Cardiac fibroblast (primary cell): ENCODE data around the gene ACOX2.
A peak's percentile ranks its signal among the peaks of the same experiment; 100 is the strongest.

Experiments used
- DNase-seq, 2 donors: peaks; one replicate each; pipeline versions ENCODE4 v3.0.0 to v3.0.0-alpha.2; 2010; ENCODE audit warnings: low read depth in 2 of 2
- H3K4me3 ChIP-seq, 2 donors: replicated peaks in 1 of 2; 1 replicate in 1 of 2; 2 replicates in 1 of 2; pipeline ENCODE4 v1.5.1; 2011; ENCODE audit warnings: low read depth in 2 of 2, low read length in 2 of 2, mild to moderate bottlenecking in 2 of 2, moderate library complexity in 1 of 2
- TF ChIP-seq, protein P1 (sequence below): IDR thresholded peaks from one replicate; pipeline ENCODE4 v1.5.1; 2011; ENCODE audit warnings: low read depth, mild to moderate bottlenecking, low read length, inconsistent platforms

ACOX2 gene

DNA sequence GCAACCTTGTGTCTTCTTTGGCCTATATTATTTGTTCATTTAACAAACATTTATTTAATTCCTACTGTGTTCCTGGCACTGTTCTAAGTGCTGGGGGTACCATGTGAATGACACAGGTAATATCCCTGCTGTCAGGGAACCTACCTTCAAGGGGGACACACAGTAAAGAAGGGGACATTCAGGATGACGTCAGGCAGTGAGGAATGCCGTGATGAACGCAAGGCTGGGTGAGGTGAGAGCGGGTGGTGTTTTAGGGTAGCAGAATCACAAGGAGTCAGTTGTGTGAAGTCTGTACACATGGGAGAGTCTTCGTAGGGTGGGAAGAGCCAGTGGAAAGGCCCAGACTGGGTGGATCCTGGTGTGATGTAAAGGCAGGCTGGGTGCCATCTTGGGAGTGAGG lies 41.9 kb upstream of the ACOX2 start:
- DNase-seq = no peak
- no peak overlapping the region for H3K4me3 ChIP-seq
- TF ChIP-seq, protein P1, sequence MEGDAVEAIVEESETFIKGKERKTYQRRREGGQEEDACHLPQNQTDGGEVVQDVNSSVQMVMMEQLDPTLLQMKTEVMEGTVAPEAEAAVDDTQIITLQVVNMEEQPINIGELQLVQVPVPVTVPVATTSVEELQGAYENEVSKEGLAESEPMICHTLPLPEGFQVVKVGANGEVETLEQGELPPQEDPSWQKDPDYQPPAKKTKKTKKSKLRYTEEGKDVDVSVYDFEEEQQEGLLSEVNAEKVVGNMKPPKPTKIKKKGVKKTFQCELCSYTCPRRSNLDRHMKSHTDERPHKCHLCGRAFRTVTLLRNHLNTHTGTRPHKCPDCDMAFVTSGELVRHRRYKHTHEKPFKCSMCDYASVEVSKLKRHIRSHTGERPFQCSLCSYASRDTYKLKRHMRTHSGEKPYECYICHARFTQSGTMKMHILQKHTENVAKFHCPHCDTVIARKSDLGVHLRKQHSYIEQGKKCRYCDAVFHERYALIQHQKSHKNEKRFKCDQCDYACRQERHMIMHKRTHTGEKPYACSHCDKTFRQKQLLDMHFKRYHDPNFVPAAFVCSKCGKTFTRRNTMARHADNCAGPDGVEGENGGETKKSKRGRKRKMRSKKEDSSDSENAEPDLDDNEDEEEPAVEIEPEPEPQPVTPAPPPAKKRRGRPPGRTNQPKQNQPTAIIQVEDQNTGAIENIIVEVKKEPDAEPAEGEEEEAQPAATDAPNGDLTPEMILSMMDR = no peak

DNA sequence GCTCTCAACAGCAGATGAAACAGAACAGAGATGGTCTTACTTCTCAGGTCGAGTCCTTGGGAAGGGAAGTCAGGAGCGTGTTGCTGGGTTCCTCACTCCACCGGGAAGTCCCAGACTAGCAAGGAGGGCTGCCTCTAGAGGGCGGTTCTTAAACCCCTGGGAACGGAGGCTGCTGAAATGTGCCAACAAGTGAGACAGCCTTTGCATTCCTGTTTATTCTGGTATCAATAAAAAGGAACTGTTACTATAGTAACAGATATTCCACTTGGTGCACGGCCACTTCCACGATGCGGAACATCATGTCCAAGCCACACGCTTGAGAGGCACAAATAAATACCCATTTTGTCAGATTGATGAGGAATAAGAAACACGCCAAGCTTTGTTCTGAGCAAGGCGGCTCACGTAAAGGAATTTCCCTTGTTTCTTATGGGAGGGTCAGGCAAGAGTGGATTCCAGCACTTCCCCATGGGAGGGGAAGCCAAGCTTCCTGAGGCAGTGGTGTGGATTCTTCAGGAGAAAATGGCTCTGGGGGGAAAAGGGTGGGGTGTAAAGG lies 40.4 kb upstream of the ACOX2 start, which contains the start of gene FAM107A:
TSS of gene FAM107A (minus strand) at position 123 of the 553 bp plus-strand sequence. CDS start 7,531 bp downstream, outside the sequence.
- peak; percentile 80 to 86 for DNase-seq
- TF ChIP-seq, protein P1 = peak; percentile 29
- H3K4me3 ChIP-seq = peak within 1 kb of the TSS in 1 of 2 donors; percentile 11

DNA sequence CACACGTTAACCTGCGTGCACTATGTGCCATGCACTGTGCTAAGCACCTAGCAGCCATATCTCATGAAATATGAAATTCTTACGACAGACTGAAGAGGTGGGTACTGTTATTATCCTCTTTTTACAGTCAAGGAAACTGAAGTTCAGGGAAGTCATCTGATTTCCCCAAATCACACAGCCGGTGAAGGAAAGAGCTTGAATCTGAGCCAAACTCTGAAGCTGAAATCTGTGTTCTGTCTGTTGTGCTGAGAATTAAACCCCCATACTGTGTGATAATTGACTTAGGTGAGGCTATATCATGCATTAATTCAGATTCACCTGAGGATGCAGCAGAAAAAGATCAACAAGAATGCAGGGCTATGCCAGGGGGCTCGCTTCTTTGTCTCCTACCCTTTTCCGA lies 39.7 kb upstream of the ACOX2 start:
- H3K4me3 ChIP-seq = peak overlapping the region in 1 of 2 donors; percentile 11
- TF ChIP-seq, protein P1 = no peak
- DNase-seq = no peak

DNA sequence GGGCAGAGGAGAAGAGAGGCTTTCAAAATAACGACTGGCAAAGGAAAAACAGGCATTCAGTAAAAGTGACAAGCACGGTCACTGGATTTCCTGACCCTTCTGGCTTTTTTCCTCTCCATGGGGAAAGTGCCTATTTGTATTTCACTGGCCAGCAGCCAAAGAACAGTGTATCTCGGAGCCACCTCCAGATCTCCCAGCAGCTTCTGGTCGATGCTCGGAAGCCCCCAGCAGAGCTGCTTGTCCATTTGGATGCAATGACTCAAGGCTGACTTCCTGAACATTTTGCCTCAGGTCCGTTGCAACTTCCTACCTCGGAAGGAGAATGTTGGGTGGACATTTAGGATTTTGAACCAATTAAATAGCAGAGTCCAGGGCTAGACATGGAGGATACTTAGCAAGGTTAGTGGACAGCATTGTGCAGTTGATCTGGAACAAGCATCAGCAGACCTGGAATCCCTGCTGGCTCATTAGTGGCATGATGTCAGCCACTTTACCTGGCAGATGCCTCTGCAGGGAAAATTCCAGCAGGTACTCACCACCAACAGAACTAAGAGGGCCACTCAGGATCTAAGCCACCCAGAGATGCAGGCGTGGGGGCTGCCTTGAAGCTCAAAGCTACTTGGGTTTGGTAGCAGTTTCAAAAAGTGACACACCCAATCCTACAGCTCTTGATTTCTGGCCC lies 39.1 kb upstream of the ACOX2 start:
- no peak overlapping the region for H3K4me3 ChIP-seq
- TF ChIP-seq, protein P1 = no peak
- DNase-seq = peak in 1 of 2 donors; percentile 53

DNA sequence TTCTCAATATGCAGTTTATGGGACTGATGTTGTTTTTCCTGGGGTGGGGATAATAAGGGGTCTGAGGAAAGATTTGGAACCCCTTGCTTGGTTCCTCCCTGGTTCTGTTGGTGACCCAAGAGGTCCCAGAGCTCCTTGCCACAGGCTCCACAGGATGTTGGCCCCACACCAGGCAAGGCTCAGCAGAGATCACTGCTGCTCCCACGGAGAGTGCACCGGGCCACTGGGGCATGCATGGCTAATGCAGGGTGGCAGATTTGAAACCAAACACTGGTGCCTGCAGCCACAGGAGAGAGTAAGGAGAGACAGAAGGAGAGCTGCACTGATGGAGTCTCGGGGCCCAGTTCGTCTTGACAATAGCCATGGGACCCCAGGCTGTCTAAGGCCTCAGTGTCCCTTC lies 37.7 kb upstream of the ACOX2 start:
- H3K4me3 ChIP-seq = no peak overlapping the region
- TF ChIP-seq, protein P1 = no peak
- no peak for DNase-seq

DNA sequence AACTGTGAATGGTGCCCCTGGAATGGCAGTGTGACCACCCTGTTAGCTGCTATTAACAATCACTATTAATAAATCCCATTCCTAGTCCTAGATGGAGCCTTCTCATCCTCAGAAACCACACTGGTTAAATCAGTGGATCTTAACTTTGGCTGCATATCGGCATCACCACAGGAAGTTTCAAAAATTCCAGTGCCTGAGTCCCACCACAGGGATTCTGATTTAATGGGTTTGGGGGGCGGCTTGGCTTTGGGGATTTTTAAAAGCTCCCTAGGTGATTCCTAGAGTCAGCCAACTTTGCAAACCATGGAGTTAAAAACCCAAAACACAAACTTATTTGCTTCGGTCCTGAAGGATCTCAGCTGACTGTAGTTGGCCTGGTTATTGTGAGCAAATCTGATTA lies 37.1 kb upstream of the ACOX2 start:
- DNase-seq = no peak
- TF ChIP-seq, protein P1 = no peak
- H3K4me3 ChIP-seq = no peak overlapping the region
